Spleen (tissue), 7 donors: ENCODE results near the gene TOP3B.

Experiments
- POLR2A ChIP-seq, 3 donors: fragments of 450-650 bp; IDR thresholded peaks; one replicate each; pipeline ENCODE4 v1.5.1; 2017; ENCODE audit warnings: antibody characterized with exemption in 3 of 3, mild to moderate bottlenecking in 1 of 3
- POLR2AphosphoS5 ChIP-seq, 3 donors: sonication (generic); formaldehyde crosslinking; IDR thresholded peaks; one replicate each; pipeline ENCODE4 v1.5.1; 2017; ENCODE audit warnings: antibody characterized with exemption in 3 of 3
- TF ChIP-seq, protein P1 (sequence below), 11 experiments: fragments of 200-600 bp in 7 of 11; fragments of 450-650 bp in 4 of 11; sonication (generic) in 4 of 11; IDR thresholded peaks in 8 of 11; conservative IDR thresholded peaks in 3 of 11; 1 replicate in 7 of 11; 2 replicates in 4 of 11; pipeline versions ENCODE4 v1.4.0 to v1.8.0; 2016 to 2021; ENCODE audit warnings: antibody characterized with exemption in 11 of 11, inconsistent platforms in 4 of 11, mild to moderate bottlenecking in 1 of 11
- donor health status: DM: no; HTN: no; CAD: no; lungs with moderate emphysema.
- donor health status: DM: no; HTN: no; CAD: no.
- donor health status: DM: no; HTN: no; CAD: no.

DNA sequence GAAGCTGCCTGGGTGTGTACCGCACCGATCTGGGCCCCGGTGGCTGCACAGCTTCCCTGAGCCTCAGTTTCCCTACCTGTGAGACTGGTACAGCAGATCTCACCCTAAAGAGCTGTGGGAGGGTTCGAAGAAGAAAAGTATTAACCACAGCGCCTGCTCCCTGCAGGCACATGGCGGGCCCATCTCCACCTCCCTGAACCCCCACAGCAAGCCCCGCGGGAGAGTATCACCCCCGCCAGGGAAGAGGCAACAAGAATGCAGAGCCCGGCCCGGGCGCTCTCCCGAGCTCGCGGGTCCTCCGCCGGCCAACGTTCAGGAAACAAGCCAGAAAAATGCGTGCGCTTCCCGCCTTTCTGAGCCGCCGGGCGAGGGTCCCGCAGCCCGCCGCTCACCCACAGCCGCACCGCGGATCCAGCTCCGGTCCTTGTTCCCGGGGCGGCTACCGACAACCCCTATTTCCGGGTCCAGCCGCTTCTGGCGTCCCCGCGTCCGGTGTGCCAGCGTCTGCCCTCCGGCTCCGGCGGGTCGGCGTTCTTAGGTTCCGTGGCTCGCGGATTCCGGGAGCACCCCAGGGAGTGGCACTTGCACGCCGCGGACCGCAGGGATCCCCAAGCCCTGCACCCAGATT, at the start of gene TOP3B:
- TF ChIP-seq, protein P1, sequence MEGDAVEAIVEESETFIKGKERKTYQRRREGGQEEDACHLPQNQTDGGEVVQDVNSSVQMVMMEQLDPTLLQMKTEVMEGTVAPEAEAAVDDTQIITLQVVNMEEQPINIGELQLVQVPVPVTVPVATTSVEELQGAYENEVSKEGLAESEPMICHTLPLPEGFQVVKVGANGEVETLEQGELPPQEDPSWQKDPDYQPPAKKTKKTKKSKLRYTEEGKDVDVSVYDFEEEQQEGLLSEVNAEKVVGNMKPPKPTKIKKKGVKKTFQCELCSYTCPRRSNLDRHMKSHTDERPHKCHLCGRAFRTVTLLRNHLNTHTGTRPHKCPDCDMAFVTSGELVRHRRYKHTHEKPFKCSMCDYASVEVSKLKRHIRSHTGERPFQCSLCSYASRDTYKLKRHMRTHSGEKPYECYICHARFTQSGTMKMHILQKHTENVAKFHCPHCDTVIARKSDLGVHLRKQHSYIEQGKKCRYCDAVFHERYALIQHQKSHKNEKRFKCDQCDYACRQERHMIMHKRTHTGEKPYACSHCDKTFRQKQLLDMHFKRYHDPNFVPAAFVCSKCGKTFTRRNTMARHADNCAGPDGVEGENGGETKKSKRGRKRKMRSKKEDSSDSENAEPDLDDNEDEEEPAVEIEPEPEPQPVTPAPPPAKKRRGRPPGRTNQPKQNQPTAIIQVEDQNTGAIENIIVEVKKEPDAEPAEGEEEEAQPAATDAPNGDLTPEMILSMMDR (IDR thresholded peaks at IDR 0.05 in 8 of 11, conservative IDR thresholded peaks at IDR 0.05 in 3 of 11), result no peak
- peak; percentile 86 to 93 (median 87) for TF ChIP-seq POLR2AphosphoS5 (IDR thresholded peaks at IDR 0.05)
- TF ChIP-seq POLR2A (IDR thresholded peaks at IDR 0.05), result peak in 1 of 3 donors; percentile 22
